Left lung (tissue), 10 donors: ENCODE measurements around the gene ALDOA. TPM values are rescaled to one million over a fixed set of nuclear protein-coding genes. Genes with fewer than 3 reads are reported as not detected.

Experiments used
- ATAC-seq: fragments of 200-7000 bp; cut with Tn5 transposase; one replicate; pipeline ENCODE4 v1.9.1; 2020; ENCODE audit warnings: moderate library complexity
- DNase-seq, 4 donors: peaks; one replicate each; pipeline ENCODE4 v3.0.0-alpha.2; 2013 to 2020
- H3K27ac ChIP-seq, 2 donors: fragments of 200-600 bp; sonication (generic) in 1 of 2; one replicate each; pipeline versions ENCODE4 v1.5.0 to v1.8.0; 2020 to 2021
- H3K27me3 ChIP-seq, 2 donors: fragments of 200-600 bp; sonication (generic) in 1 of 2; one replicate each; pipeline versions ENCODE4 v1.5.0 to v1.8.0; 2020 to 2021
- H3K36me3 ChIP-seq, 2 donors: fragments of 200-600 bp; sonication (generic) in 1 of 2; one replicate each; pipeline versions ENCODE4 v1.5.0 to v1.8.0; 2020 to 2021
- H3K4me1 ChIP-seq, 2 donors: fragments of 200-600 bp; one replicate each; pipeline ENCODE4 v1.8.0; 2021
- H3K4me3 ChIP-seq, 2 donors: fragments of 200-600 bp; sonication (generic) in 1 of 2; one replicate each; pipeline versions ENCODE4 v1.5.0 to v1.8.0; 2020 to 2021; ENCODE audit warnings: mild to moderate bottlenecking in 1 of 2
- H3K9me3 ChIP-seq, 2 donors: fragments of 200-600 bp; sonication (generic) in 1 of 2; one replicate each; pipeline versions ENCODE4 v1.5.0 to v1.8.0; 2020 to 2021
- CTCF ChIP-seq, 2 donors: fragments of 200-600 bp; sonication (generic) in 1 of 2; IDR thresholded peaks; one replicate each; pipeline versions ENCODE4 v1.5.0 to v1.8.0; 2021; ENCODE audit warnings: antibody characterized with exemption in 2 of 2
- intact Hi-C, 2 donors: fragments of 100-400 bp; cut with DNase I; formaldehyde crosslinking; loops; one replicate each; pipeline versions ENCODE4 v1.11.2 to v1.14.2; 2022
- polyA plus RNA-seq, 6 donors: library from polyadenylated mRNA; unstranded; fragments of 120-200 nt; gene quantifications; one replicate each; pipeline ENCODE4 v1.2.1, GENCODE V29; 2013; ENCODE audit not compliant: insufficient read length in 6 of 6
- total RNA-seq, 2 donors: library from RNA; stranded (reverse); fragmentation: NEBNext Ultra II Directional; extraction: Animal tissue kit (Norgen Biotek cat#: 25700); gene quantifications; one replicate each; pipeline ENCODE4 v1.2.1, GENCODE V29; 2021
- donor health status: DM: no; HTN: yes; CAD: no.
- donor health status: DM: no; HTN: no; CAD: no.

ALDOA gene
- total and polyA plus RNA-seq, 8 donors = 299 to 1,105 (median 379) TPM

GRCh38 chr16:30083216-30084055, 17.9 kb downstream of the ALDOA start:
- DNase-seq (no peak), ATAC-seq (no peak)
- Histone ChIP-seq H3K4me3 (no peak overlapping the region), H3K27ac (no peak overlapping the region), H3K27me3 (no peaks in the 10 kb centered on the region), H3K36me3 (peaks cover 0 to 83% of the 10 kb centered on the region in 2 donors), H3K4me1 (peaks cover 0 to 31% of the 10 kb centered on the region in 2 donors), H3K9me3 (no peaks in the 10 kb centered on the region)
- TF ChIP-seq CTCF (IDR thresholded peaks at IDR 0.05) = no peak
- intact Hi-C loops = no loop called here

DNA sequence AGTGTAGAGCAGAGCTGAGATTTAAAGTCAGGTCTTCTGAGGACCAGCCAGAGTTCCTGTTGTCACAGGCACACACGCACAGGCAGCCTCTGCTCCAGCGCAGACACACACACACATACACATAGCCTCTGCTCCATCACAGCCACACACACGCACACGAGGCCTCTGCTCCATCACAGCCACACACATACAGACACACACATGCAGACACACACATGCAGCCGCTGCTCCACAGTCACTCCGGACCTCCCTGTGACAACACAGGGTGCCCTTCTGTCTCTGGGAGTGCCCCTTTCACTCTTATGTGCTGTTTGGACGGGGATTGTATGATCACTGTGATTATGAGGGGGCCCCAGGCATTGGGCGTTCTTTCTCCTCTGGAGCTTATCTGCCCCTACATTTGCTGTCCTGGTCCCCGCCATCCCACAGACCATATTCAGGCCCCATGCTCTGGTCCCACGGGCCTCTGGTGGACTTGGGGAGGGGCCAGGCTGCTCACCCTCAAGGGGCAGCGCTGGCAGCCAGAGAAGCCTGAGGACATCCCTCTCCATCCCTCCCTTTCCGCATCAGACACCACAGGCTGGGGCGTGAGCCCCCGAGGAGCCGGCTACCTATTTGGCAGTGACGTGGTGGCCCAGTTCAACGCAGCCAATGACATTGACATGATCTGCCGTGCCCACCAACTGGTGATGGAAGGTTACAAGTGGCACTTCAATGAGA, 18.7 kb downstream of the ALDOA start:
- intact Hi-C loops = no loop called here
- no peak for DNase-seq
- no peaks in the 10 kb centered on the region for H3K9me3 ChIP-seq
- H3K4me1 ChIP-seq = peaks cover 0 to 23% of the 10 kb centered on the region in 2 donors
- ATAC-seq = no peak
- H3K4me3 ChIP-seq = no peak overlapping the region
- no peak for TF ChIP-seq CTCF (IDR thresholded peaks at IDR 0.05)
- no peak overlapping the region for H3K27ac ChIP-seq
- H3K36me3 ChIP-seq = peaks cover 0 to 75% of the 10 kb centered on the region in 2 donors
- H3K27me3 ChIP-seq = no peaks in the 10 kb centered on the region

- Histone ChIP-seq H3K27ac (no peak overlapping the region), H3K36me3 (peaks cover 0 to 69% of the 10 kb centered on the region in 2 donors), H3K4me3 (no peak overlapping the region), H3K4me1 (peaks cover 0 to 28% of the 10 kb centered on the region in 2 donors), H3K27me3 (no peaks in the 10 kb centered on the region), H3K9me3 (no peaks in the 10 kb centered on the region)
- DNase-seq (no peak), ATAC-seq (no peak)
- no peak for TF ChIP-seq CTCF (IDR thresholded peaks at IDR 0.05)
- intact Hi-C loops = no loop called here
These were observed 19.2 kb downstream of the ALDOA start for GRCh38 chr16:30084816-30085159.

- Histone ChIP-seq H3K9me3 (no peaks in the 10 kb centered on the region), H3K27ac (no peak overlapping the region), H3K4me1 (peaks cover 0 to 32% of the 10 kb centered on the region in 2 donors), H3K4me3 (no peak overlapping the region), H3K36me3 (peaks cover 0 to 65% of the 10 kb centered on the region in 2 donors), H3K27me3 (no peaks in the 10 kb centered on the region)
- no peak for ATAC-seq
- intact Hi-C loops = no loop called here
- DNase-seq = no peak
- no peak for TF ChIP-seq CTCF (IDR thresholded peaks at IDR 0.05)
These were observed 19.7 kb downstream of the ALDOA start for GRCh38 chr16:30085247-30085646.

GRCh38 chr16:30085820-30086219, 20.3 kb downstream of the ALDOA start:
- intact Hi-C loops = no loop called here
- no peak for TF ChIP-seq CTCF (IDR thresholded peaks at IDR 0.05)
- ATAC-seq = no peak
- H3K27me3 ChIP-seq = no peaks in the 10 kb centered on the region
- no peaks in the 10 kb centered on the region for H3K9me3 ChIP-seq
- no peak overlapping the region for H3K27ac ChIP-seq
- H3K4me1 ChIP-seq = peaks cover 2 to 38% of the 10 kb centered on the region in 2 donors
- no peak overlapping the region for H3K4me3 ChIP-seq
- peaks cover 0 to 59% of the 10 kb centered on the region in 2 donors for H3K36me3 ChIP-seq
- DNase-seq = no peak
